ENCODE results near the gene AK9. TPM values are rescaled to one million over a fixed set of nuclear protein-coding genes. Genes with fewer than 3 reads are reported as not detected.

AK9 gene
- total RNA-seq, 4 donors from 2014 or later = 4.1 to 10.3 (median 6.4) TPM

DNA sequence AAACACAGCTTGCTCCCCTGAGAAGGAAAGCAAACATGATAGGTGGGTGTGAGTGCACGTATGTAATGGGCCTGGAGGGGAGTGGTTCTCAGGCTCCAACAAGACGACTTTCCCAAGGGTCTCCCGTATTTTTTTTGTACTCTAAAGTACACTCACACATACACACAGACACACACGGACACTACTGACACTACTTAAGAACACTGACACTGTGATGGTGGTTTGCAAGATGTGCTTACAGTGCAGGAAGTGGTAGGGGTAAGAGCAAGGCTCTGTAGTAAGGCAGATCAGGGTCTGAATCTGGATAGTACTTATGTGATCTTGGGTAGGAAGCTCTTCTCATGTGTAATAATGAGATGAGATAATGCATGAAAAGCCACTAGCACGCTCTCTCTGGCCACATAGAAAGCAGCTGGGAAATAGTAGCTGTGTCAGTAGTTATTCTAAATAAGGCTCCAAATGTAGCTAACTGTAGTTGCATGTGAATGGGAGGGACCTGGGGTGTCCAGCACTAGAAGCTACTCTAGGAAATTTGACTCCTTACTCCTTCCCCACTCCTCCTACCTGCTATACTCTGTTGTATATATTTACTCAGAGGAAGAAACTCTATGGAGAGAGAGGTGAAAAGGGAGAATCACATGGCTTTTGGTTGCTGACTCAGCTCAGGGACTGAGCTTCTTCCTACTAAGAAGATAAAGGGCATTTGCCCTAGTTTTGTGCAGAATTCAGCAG, 199.6 kb downstream of the AK9 start:
- H3K4me3 ChIP-seq (ENCODE audit: low read depth, poor library complexity, severe bottlenecking) = no peak overlapping the region
- TF ChIP-seq, protein P1, sequence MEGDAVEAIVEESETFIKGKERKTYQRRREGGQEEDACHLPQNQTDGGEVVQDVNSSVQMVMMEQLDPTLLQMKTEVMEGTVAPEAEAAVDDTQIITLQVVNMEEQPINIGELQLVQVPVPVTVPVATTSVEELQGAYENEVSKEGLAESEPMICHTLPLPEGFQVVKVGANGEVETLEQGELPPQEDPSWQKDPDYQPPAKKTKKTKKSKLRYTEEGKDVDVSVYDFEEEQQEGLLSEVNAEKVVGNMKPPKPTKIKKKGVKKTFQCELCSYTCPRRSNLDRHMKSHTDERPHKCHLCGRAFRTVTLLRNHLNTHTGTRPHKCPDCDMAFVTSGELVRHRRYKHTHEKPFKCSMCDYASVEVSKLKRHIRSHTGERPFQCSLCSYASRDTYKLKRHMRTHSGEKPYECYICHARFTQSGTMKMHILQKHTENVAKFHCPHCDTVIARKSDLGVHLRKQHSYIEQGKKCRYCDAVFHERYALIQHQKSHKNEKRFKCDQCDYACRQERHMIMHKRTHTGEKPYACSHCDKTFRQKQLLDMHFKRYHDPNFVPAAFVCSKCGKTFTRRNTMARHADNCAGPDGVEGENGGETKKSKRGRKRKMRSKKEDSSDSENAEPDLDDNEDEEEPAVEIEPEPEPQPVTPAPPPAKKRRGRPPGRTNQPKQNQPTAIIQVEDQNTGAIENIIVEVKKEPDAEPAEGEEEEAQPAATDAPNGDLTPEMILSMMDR (IDR thresholded peaks at IDR 0.05) = no peak
- TF ChIP-seq POLR2A (IDR thresholded peaks at IDR 0.05) = no peak
- 70 to 71% methylated on average over 5 of the region's 5 CpGs for WGBS, 2 donors
- no peak for DNase-seq (ENCODE audit: low spot score in 2 of 2)
- intact Hi-C loops (cut with DNase I; ENCODE audit: low total_unique reads) = no loop called here

DNA sequence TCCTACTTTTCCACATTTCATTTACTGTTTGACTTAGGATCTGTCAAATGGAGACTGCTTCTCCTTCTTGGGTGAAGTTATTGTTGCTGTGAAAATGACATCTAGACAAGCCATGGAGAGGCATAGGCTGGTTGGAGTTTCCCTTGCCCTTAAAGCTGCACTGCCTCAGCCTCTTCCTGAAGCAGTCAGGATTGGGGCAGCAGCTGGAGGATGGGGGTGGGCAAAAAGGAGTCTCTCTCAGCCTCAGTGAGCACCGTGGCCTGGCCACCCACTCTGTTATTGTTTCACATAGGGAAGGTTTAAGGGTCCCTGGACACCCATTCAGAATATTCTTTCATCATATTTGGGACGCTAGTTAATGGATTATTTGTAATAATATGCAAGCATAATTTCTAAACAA, 200.3 kb downstream of the AK9 start:
- H3K4me3 ChIP-seq (ENCODE audit: low read depth, poor library complexity, severe bottlenecking) = no peak overlapping the region
- 69 to 84% methylated on average over 2 of the region's 2 CpGs for WGBS, 2 donors
- intact Hi-C loops (cut with DNase I; ENCODE audit: low total_unique reads) = no loop called here
- TF ChIP-seq POLR2A (IDR thresholded peaks at IDR 0.05) = no peak
- TF ChIP-seq, protein P1 (IDR thresholded peaks at IDR 0.05) = no peak
- no peak for DNase-seq (ENCODE audit: low spot score in 2 of 2)

DNA sequence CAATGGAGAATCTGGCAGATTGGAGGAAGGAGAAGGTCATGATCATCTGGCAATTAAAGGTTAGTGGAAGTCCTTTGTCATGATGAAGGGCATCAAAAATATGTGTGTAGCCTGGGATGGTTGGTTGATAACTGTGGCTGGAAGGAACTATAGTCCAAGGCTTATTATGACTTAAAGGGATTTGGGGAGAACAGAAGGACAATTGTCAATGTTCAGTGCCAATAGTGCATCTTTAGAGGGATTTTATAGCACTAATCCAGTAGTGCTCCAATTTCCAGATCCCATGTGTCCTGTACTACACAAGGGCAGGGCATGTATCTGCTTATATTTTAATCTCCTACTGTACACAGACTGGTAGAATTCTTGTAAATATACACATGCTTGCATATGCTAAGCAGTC, 203.0 kb downstream of the AK9 start:
- H3K4me3 ChIP-seq (ENCODE audit: low read depth, poor library complexity, severe bottlenecking) = no peak overlapping the region
- intact Hi-C loops (cut with DNase I; ENCODE audit: low total_unique reads) = no loop called here

DNA sequence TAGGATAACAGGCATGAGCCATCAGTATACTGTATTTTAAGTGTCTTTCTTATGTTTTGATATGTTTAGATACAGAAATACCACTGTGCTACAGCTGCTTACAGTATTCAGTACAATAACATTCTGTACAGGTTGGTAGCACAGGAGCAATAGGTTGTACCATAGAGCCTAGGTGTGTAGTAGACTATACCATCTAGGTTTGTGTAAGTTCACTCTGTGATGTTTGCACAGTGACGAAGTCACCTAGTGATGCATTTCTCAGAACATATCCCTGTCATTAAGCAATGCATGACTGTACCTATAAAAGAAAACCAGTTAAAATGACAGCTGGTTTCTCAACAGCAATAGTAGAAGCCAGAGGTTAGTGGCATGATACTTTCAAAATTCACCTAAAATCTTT, 204.9 kb downstream of the AK9 start:
- no peak for DNase-seq (ENCODE audit: low spot score in 2 of 2)
- no peak overlapping the region for H3K4me3 ChIP-seq (ENCODE audit: low read depth, poor library complexity, severe bottlenecking)
- intact Hi-C loops (cut with DNase I; ENCODE audit: low total_unique reads) = no loop called here
- 85 to 93% methylated on average over 1 of the region's 1 CpG for WGBS, 2 donors
- TF ChIP-seq, protein P1 (IDR thresholded peaks at IDR 0.05) = no peak
- no peak for TF ChIP-seq POLR2A (IDR thresholded peaks at IDR 0.05)

More for the DNA sequence above, 203.0 kb downstream of the AK9 start:
- DNase-seq (ENCODE audit: low spot score in 2 of 2) = no peak
- TF ChIP-seq POLR2A (IDR thresholded peaks at IDR 0.05) = no peak

DNA sequence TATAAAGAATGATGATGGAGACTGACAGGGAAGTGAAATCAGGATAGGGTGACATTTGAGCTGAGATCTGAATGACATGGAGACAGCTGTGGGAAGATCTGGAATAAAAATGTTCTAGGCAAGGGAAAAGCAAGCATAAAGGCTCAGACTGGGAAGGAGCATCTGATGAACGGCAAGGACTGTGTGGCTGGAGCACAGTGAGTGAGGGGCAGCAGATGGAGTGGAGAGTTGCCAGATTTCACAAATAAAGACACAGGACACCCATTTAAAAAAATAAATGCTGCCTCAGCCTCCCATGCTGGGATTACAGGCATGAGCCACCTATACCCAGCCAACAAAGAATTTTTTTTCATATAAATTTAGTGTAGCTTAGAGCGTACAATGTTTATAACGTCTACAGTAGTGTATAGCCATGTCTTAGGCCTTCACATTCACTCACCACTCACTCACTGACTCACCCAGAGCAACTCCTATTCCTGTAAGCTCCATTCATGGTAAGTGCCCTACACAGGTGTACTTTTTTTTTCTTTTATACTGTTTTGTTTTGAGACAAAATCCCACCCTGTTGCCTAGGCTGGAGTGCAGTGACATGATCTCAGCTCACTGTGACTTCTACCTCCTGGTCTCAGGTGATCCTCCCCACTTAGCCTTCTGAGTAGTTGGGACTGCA, 205.6 kb downstream of the AK9 start:
- no peak overlapping the region for H3K4me3 ChIP-seq (ENCODE audit: low read depth, poor library complexity, severe bottlenecking)
- 77 to 81% methylated on average over 3 of the region's 3 CpGs for WGBS, 2 donors
- intact Hi-C loops (cut with DNase I; ENCODE audit: low total_unique reads) = no loop called here
- TF ChIP-seq POLR2A (IDR thresholded peaks at IDR 0.05) = no peak
- TF ChIP-seq, protein P1 (IDR thresholded peaks at IDR 0.05) = no peak
- DNase-seq (ENCODE audit: low spot score in 2 of 2) = no peak

DNA sequence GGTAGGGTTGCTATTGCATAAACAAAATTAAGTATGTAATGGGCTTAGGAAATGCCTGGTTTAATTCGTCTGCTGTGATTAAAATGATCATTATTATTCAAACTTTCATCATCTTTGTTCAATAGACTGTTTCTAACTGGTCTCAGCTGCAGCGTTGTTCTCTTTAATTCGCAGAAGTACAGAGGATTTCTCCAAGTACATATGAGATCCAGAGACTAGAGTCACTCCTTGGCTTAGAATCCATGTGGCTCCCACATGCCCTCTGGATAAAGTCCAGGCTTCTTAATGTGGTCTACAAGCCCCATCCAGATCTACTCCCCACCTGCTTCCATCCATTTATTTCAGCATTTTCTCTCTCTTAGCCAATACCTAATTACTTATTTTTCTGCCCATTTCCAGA, 206.9 kb downstream of the AK9 start:
- WGBS, 2 donors = 27 to 30% methylated on average over 3 of the region's 3 CpGs
- H3K4me3 ChIP-seq (ENCODE audit: low read depth, poor library complexity, severe bottlenecking) = no peak overlapping the region
- TF ChIP-seq, protein P1 (IDR thresholded peaks at IDR 0.05) = no peak
- TF ChIP-seq POLR2A (IDR thresholded peaks at IDR 0.05) = no peak
- no peak for DNase-seq (ENCODE audit: low spot score in 2 of 2)
- intact Hi-C loops (cut with DNase I; ENCODE audit: low total_unique reads) = no loop called here

Data from lower leg skin (tissue), 4 donors.